SU-DHL-6 (cell line): ENCODE measurements around the gene TRAK1.
A peak's percentile ranks its signal among the peaks of the same experiment; 100 is the strongest.

Experiments
- H2AFZ ChIP-seq: fragments of 200-600 bp; sonication (generic); 2 replicates; pipeline ENCODE4 v1.6.1; 2014; ENCODE audit warnings: low read depth, mild to moderate bottlenecking, moderate library complexity, mixed read lengths, antibody characterized with exemption, low read length; ENCODE audit not compliant: severe bottlenecking
- H3F3A ChIP-seq: fragments of 200-600 bp; shearing (Covaris generic); 2 replicates; pipeline ENCODE4 v1.6.0; 2016; ENCODE audit warnings: antibody characterized with exemption, mild to moderate bottlenecking; ENCODE audit not compliant: insufficient read depth
- H3K27ac ChIP-seq: fragments of 200-600 bp; sonication (generic); 2 replicates; pipeline ENCODE4 v1.5.1; 2016; ENCODE audit warnings: low read depth, mild to moderate bottlenecking, low read length, moderate library complexity, mixed read lengths
- H3K27me3 ChIP-seq: fragments of 200-600 bp; sonication (generic), shearing (Covaris generic); 2 replicates; pipeline ENCODE4 v1.6.0; 2014; ENCODE audit warnings: mild to moderate bottlenecking, low read length
- H3K36me3 ChIP-seq: fragments of 200-600 bp; sonication (generic); 2 replicates; pipeline ENCODE4 v1.6.1; 2014; ENCODE audit warnings: mild to moderate bottlenecking, low read length, mixed read lengths
- H3K4me2 ChIP-seq: fragments of 300-600, 200-600 bp; shearing (Covaris generic), sonication (generic); 2 replicates; pipeline ENCODE4 v1.6.0; 2014; ENCODE audit warnings: low read length, low read depth, mild to moderate bottlenecking; ENCODE audit not compliant: poor library complexity, severe bottlenecking
- H3K4me3 ChIP-seq: fragments of 200-600 bp; sonication (generic); 2 replicates; pipeline ENCODE4 v1.5.1; 2014; ENCODE audit warnings: antibody characterized with exemption, low read length, mild to moderate bottlenecking, mixed read lengths; ENCODE audit not compliant: insufficient read depth, poor library complexity, severe bottlenecking
- H3K79me2 ChIP-seq: fragments of 200-600 bp; sonication (generic); 2 replicates; pipeline ENCODE4 v1.6.1; 2014; ENCODE audit warnings: mild to moderate bottlenecking, low read length, moderate library complexity; ENCODE audit not compliant: insufficient read depth
- H3K9ac ChIP-seq: fragments of 200-600 bp; sonication (generic); 2 replicates; pipeline ENCODE4 v1.7.0; 2014; ENCODE audit warnings: mild to moderate bottlenecking, low read length
- H3K9me2 ChIP-seq: fragments of 200-600 bp; sonication (generic); replicated peaks from 2 replicates; pipeline ENCODE4 v1.6.1; 2014; ENCODE audit warnings: low read length; ENCODE audit not compliant: insufficient read depth
- H3K9me3 ChIP-seq: fragments of 200-600 bp; sonication (generic); 2 replicates; pipeline ENCODE4 v1.6.1; 2014; ENCODE audit warnings: low read length, mixed read lengths; ENCODE audit not compliant: insufficient read depth
- H4K20me1 ChIP-seq: fragments of 200-600 bp; sonication (generic); 2 replicates; pipeline ENCODE4 v1.6.1; 2014; ENCODE audit warnings: low read depth, mild to moderate bottlenecking, antibody characterized with exemption, low read length, moderate library complexity, mixed read lengths
- CTCF ChIP-seq: fragments of 200-600 bp; sonication (generic); IDR thresholded peaks from one replicate; pipeline ENCODE4 v1.5.1; 2017; ENCODE audit warnings: antibody characterized with exemption, mild to moderate bottlenecking, low read length, moderate library complexity; ENCODE audit not compliant: insufficient read depth, poor library complexity, severe bottlenecking
- EZH2phosphoT487 ChIP-seq: fragments of 200-600 bp; sonication (generic), shearing (Covaris generic); conservative IDR thresholded peaks from 2 replicates; pipeline ENCODE4 v1.6.1; 2018; ENCODE audit warnings: mild to moderate bottlenecking, antibody characterized with exemption, low read length, moderate library complexity, mixed read lengths

Gene TRAK1

DNA sequence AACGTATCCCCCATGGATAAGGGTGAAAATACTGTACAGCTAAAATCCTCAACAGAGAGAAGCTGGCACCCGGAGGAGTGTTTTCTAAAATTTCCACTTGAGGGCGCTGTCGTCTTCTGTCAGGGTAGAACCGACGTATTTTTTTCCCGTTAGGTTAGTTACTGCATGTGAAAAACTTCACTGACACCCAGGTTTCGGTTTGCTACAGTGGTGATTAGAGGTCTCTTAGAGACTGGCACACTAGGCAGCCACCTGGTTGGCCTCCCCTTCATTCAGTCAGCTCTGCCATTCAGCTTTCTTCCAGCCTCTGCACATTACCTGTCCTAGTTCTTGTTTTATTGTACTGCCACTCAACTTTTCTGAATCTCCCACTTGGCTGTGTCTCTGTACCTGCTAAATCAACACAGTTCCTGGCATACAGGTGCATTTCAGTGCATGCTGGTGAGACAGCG lies 156.4 kb downstream of the TRAK1 start:
- H3K79me2 ChIP-seq, result no peaks in the 10 kb centered on the region
- H4K20me1 ChIP-seq, result no peaks in the 10 kb centered on the region
- no peaks in the 10 kb centered on the region for H3F3A ChIP-seq
- no peaks in the 10 kb centered on the region for H3K9me2 ChIP-seq
- H2AFZ ChIP-seq, result no peak overlapping the region
- peak; percentile 56 for TF ChIP-seq CTCF
- TF ChIP-seq EZH2phosphoT487, result no peak
- no peaks in the 10 kb centered on the region for H3K36me3 ChIP-seq
- no peak overlapping the region for H3K4me3 ChIP-seq
- no peak overlapping the region for H3K4me2 ChIP-seq
- no peak overlapping the region for H3K27ac ChIP-seq
- H3K9me3 ChIP-seq, result no peaks in the 10 kb centered on the region
- no peak overlapping the region for H3K9ac ChIP-seq
- H3K27me3 ChIP-seq, result no peaks in the 10 kb centered on the region

DNA sequence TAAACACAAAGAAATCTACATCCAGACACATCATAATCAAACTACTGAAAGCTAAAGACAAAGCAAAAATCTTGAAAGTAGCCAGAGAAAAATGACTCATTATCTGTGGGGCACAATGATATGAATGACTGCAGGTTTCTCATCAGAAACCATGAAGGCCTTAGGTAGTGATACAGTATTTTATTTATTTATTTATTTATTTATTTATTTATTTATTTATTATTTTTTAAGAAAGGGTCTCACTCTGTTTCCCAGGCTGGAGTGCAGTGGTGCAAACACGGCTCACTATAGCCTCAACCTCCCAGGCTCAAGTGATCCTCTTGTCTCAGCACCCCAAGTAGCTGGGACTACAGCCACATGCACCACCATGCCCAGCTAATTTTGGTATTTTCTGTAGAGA lies 159.6 kb downstream of the TRAK1 start:
- Histone ChIP-seq H3K4me3 (no peak overlapping the region), H3K36me3 (no peaks in the 10 kb centered on the region), H4K20me1 (no peaks in the 10 kb centered on the region), H3K27ac (no peak overlapping the region), H3K9ac (no peak overlapping the region), H3K9me2 (no peaks in the 10 kb centered on the region), H2AFZ (no peak overlapping the region), H3K4me2 (no peak overlapping the region), H3K27me3 (no peaks in the 10 kb centered on the region), H3K79me2 (no peaks in the 10 kb centered on the region), H3F3A (no peaks in the 10 kb centered on the region), H3K9me3 (no peaks in the 10 kb centered on the region)
- TF ChIP-seq CTCF (no peak), EZH2phosphoT487 (no peak)

DNA sequence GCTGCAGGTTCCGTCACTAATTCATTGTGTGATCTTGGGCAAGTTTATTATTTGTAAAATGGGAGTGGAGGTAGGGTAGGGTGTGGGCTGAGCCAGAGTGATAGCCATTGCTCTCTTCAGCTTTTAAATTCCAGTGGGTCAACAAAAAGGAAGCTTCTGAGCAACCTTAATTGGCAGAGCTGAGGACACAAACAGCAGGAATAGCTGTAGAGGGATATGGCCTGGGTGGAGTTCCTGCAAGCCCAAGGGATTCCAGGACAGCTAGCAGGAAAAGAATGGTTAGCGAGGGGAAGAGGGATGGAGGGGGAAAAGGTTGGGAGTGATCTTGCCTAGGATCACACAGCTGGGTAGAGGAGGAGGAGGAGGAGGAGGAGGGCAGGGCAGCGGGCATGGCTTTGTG lies 163.4 kb downstream of the TRAK1 start:
- H3F3A ChIP-seq, result no peaks in the 10 kb centered on the region
- no peak overlapping the region for H3K4me3 ChIP-seq
- no peaks in the 10 kb centered on the region for H3K79me2 ChIP-seq
- TF ChIP-seq CTCF (no peak), EZH2phosphoT487 (no peak)
- no peaks in the 10 kb centered on the region for H3K27me3 ChIP-seq
- no peak overlapping the region for H3K9ac ChIP-seq
- H3K9me3 ChIP-seq, result no peaks in the 10 kb centered on the region
- H3K4me2 ChIP-seq, result no peak overlapping the region
- no peaks in the 10 kb centered on the region for H3K36me3 ChIP-seq
- no peak overlapping the region for H3K27ac ChIP-seq
- H4K20me1 ChIP-seq, result no peaks in the 10 kb centered on the region
- H3K9me2 ChIP-seq, result no peaks in the 10 kb centered on the region
- H2AFZ ChIP-seq, result no peak overlapping the region
